Sigmoid colon (tissue), 3 donors: Measurements from ENCODE around the gene SPATA17.

Experiments used
- POLR2A ChIP-seq, 2 donors: fragments of 450-650 bp; IDR thresholded peaks; one replicate each; pipeline ENCODE4 v1.6.1; 2016; ENCODE audit warnings: antibody characterized with exemption in 2 of 2, mild to moderate bottlenecking in 2 of 2, moderate library complexity in 2 of 2
- TF ChIP-seq, protein P1 (sequence below), 4 experiments: fragments of 450-650 bp in 3 of 4; fragments of 200-600 bp in 1 of 4; IDR thresholded peaks; one replicate each; pipeline ENCODE4 v1.5.1; 2016 to 2019; ENCODE audit warnings: antibody characterized with exemption in 4 of 4, mild to moderate bottlenecking in 3 of 4, moderate library complexity in 2 of 4

GRCh38 chr1:217876401-217876800 lies 245.3 kb downstream of the SPATA17 start:
- no peak for TF ChIP-seq POLR2A (IDR thresholded peaks at IDR 0.05)
- TF ChIP-seq, protein P1, sequence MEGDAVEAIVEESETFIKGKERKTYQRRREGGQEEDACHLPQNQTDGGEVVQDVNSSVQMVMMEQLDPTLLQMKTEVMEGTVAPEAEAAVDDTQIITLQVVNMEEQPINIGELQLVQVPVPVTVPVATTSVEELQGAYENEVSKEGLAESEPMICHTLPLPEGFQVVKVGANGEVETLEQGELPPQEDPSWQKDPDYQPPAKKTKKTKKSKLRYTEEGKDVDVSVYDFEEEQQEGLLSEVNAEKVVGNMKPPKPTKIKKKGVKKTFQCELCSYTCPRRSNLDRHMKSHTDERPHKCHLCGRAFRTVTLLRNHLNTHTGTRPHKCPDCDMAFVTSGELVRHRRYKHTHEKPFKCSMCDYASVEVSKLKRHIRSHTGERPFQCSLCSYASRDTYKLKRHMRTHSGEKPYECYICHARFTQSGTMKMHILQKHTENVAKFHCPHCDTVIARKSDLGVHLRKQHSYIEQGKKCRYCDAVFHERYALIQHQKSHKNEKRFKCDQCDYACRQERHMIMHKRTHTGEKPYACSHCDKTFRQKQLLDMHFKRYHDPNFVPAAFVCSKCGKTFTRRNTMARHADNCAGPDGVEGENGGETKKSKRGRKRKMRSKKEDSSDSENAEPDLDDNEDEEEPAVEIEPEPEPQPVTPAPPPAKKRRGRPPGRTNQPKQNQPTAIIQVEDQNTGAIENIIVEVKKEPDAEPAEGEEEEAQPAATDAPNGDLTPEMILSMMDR (IDR thresholded peaks at IDR 0.05): no peak
